Left renal cortex interstitium (tissue), 4 donors: Measurements from ENCODE around the gene CLN5. TPM values are rescaled to one million over a fixed set of nuclear protein-coding genes. Genes with fewer than 3 reads are reported as not detected.

ENCODE experiments used
- polyA plus RNA-seq, 4 donors: library from polyadenylated mRNA; unstranded; fragments of 120-200 nt; gene quantifications; one replicate each; pipeline ENCODE4 v1.2.1, GENCODE V29; 2013; ENCODE audit not compliant: insufficient read length in 4 of 4

The CLN5 gene
- polyA plus RNA-seq, 4 donors: 42.7 to 56.6 (median 49.1) TPM

Other genes with a start within 250 kb of the CLN5 start
- 100 to 1,000 TPM in 1 of 4 donors, 10 to 100 TPM in 3; 84.2 to 108 (median 87.6) TPM for gene KCTD12, start 105.7 kb upstream of the CLN5 start, polyA plus RNA-seq
- not detected for gene ACOD1, start 43.6 kb upstream of the CLN5 start, polyA plus RNA-seq
- gene FBXL3, start 35.1 kb downstream of the CLN5 start, polyA plus RNA-seq: 10 to 100 TPM; 55.0 to 66.1 (median 61.4) TPM